HCT116 (cell line): ENCODE data around the gene SORCS2. TPM values are rescaled to one million over a fixed set of nuclear protein-coding genes. Genes with fewer than 3 reads are reported as not detected.

ENCODE experiments used
- ATAC-seq: fragments of 200-7000 bp; cut with Tn5 transposase; 2 replicates; pipeline ENCODE4 v1.9.1; 2020; ENCODE audit warnings: mild to moderate bottlenecking, moderate library complexity
- BruUV-seq: library from RNA; stranded (reverse); fragments of 400-500 nt; replicated peaks from 2 replicates; lab custom pipeline; 2021; lab: Mats Ljungman, UMichigan
- CTCF ChIA-PET: fragments of 300-600 bp; sonication (Branson Sonifier 250); formaldehyde crosslinking; loops from one replicate; lab custom pipeline; 2021; ENCODE audit warnings: antibody characterized with exemption; lab: Charles Lee
- POLR2A ChIA-PET: fragments of 300-600, 350-600 bp; sonication (Branson Sonifier 250); formaldehyde crosslinking; loops from one replicate; lab custom pipeline; 2021; ENCODE audit warnings: antibody characterized with exemption; lab: Charles Lee
- RAD21 ChIA-PET, 2 experiments: fragments of 300-600 bp; sonication (Branson Sonifier 250); formaldehyde crosslinking; loops; one replicate each; lab custom pipeline; 2023; ENCODE audit warnings: low total read pairs in 2 of 2; ENCODE audit not compliant: uncharacterized antibody in 2 of 2, unreplicated experiment in 2 of 2, low non-redundant PET in 1 of 2; lab: Charles Lee
- DNase-seq: peaks from one replicate; pipeline ENCODE4 v3.0.0-alpha.2; 2010; ENCODE audit warnings: low read depth, low spot score
- H2AFZ ChIP-seq: fragments of 200-600 bp; shearing (Covaris generic), sonication (generic); 2 replicates; pipeline ENCODE4 v1.6.1; 2017; ENCODE audit warnings: low read depth, mixed run types, mixed read lengths, antibody characterized with exemption, low read length; ENCODE audit not compliant: poor library complexity, severe bottlenecking
- H3K27ac ChIP-seq: 2 replicates; pipeline ENCODE4 v1.5.1; 2012; ENCODE audit warnings: low read depth, low read length
- H3K27me3 ChIP-seq: fragments of 200-600 bp; sonication (generic); 2 replicates; pipeline ENCODE4 v1.6.1; 2016; ENCODE audit warnings: mixed run types, low read length, mixed read lengths; ENCODE audit not compliant: insufficient read depth
- H3K36me3 ChIP-seq, 2 experiments: fragments of 200-500 bp in 1 of 2; fragments of 200-600 bp in 1 of 2; sonication (Bioruptor generic) in 1 of 2; sonication (generic) in 1 of 2; 2 replicates each; pipeline versions ENCODE4 v1.5.1 to v1.6.1; 2014 to 2016; ENCODE audit warnings: low read length in 2 of 2, inconsistent platforms in 1 of 2, mixed read lengths in 1 of 2, mixed run types in 1 of 2; ENCODE audit not compliant: insufficient read depth in 2 of 2, control insufficient read depth in 1 of 2
- H3K4me1 ChIP-seq, 2 experiments: fragments of 200-600 bp in 1 of 2; sonication (generic) in 1 of 2; 2 replicates each; pipeline versions ENCODE4 v1.5.1 to v1.6.1; 2012 to 2017; ENCODE audit warnings: low read length in 2 of 2, inconsistent platforms in 1 of 2, mild to moderate bottlenecking in 1 of 2, mixed read lengths in 1 of 2, mixed run types in 1 of 2, moderate library complexity in 1 of 2; ENCODE audit not compliant: insufficient read depth in 2 of 2, control insufficient read depth in 1 of 2
- H3K4me2 ChIP-seq: fragments of 200-600 bp; sonication (generic); 2 replicates; pipeline ENCODE4 v1.6.1; 2017; ENCODE audit warnings: mixed run types, low read length, mixed read lengths
- H3K4me3 ChIP-seq, 2 experiments: fragments of 200-600 bp in 1 of 2; sonication (generic) in 1 of 2; replicated peaks in 1 of 2; 2 replicates each; pipeline ENCODE4 v1.5.1; 2011 to 2016; ENCODE audit warnings: low read length in 2 of 2, control low read depth in 1 of 2, low read depth in 1 of 2, mild to moderate bottlenecking in 1 of 2, mixed read lengths in 1 of 2, mixed run types in 1 of 2
- H3K79me2 ChIP-seq: fragments of 200-600 bp; sonication (generic); 2 replicates; pipeline ENCODE4 v1.6.1; 2017; ENCODE audit warnings: mild to moderate bottlenecking, mixed run types, low read length, moderate library complexity, mixed read lengths; ENCODE audit not compliant: insufficient read depth
- H3K9ac ChIP-seq: fragments of 200-600 bp; sonication (generic); 2 replicates; pipeline ENCODE4 v1.6.1; 2016; ENCODE audit warnings: low read length, mixed read lengths
- H3K9me2 ChIP-seq: fragments of 200-600 bp; sonication (generic), shearing (Covaris generic); 2 replicates; pipeline ENCODE4 v1.6.1; 2017; ENCODE audit warnings: mixed run types, mild to moderate bottlenecking, moderate library complexity; ENCODE audit not compliant: insufficient read depth
- H3K9me3 ChIP-seq, 2 experiments: fragments of 200-500 bp in 1 of 2; fragments of 200-600 bp in 1 of 2; sonication (Bioruptor generic) in 1 of 2; sonication (generic) in 1 of 2; 2 replicates each; pipeline ENCODE4 v1.6.1; 2014 to 2017; ENCODE audit warnings: low read length in 2 of 2, mixed read lengths in 2 of 2, inconsistent platforms in 1 of 2, low read depth in 1 of 2, mild to moderate bottlenecking in 1 of 2, mixed run types in 1 of 2, moderate library complexity in 1 of 2; ENCODE audit not compliant: control insufficient read depth in 1 of 2, insufficient read depth in 1 of 2
- H4K20me1 ChIP-seq: fragments of 200-600 bp; sonication (generic), shearing (Covaris generic); 2 replicates; pipeline ENCODE4 v1.6.1; 2017; ENCODE audit warnings: mixed run types, mild to moderate bottlenecking, moderate library complexity; ENCODE audit not compliant: insufficient read depth
- CBX3 ChIP-seq: IDR thresholded peaks from 2 replicates; pipeline ENCODE4 v1.6.1; 2012; ENCODE audit warnings: low read depth
- CEBPB ChIP-seq: IDR thresholded peaks from 2 replicates; pipeline ENCODE4 v1.6.1; 2012; ENCODE audit warnings: low read depth
- CTCF ChIP-seq, 3 experiments: fragments of 200-600 bp in 1 of 3; sonication (generic) in 1 of 3; IDR thresholded peaks in 2 of 3; conservative IDR thresholded peaks in 1 of 3; 2 replicates each; pipeline ENCODE4 v1.5.1; 2012 to 2017; ENCODE audit warnings: low read depth in 2 of 3, low read length in 2 of 3, antibody characterized with exemption in 1 of 3, borderline replicate concordance in 1 of 3, control low read depth in 1 of 3, mild to moderate bottlenecking in 1 of 3, mixed read lengths in 1 of 3, mixed run types in 1 of 3, moderate library complexity in 1 of 3; ENCODE audit not compliant: insufficient read depth in 1 of 3
- EGR1 ChIP-seq: IDR thresholded peaks from 2 replicates; pipeline ENCODE4 v1.6.1; 2012; ENCODE audit warnings: low read depth
- EZH2phosphoT487 ChIP-seq: fragments of 200-600 bp; IDR thresholded peaks from 2 replicates; pipeline ENCODE4 v1.6.1; 2018; ENCODE audit warnings: antibody characterized with exemption, borderline replicate concordance
- FOSL1 ChIP-seq: IDR thresholded peaks from 2 replicates; pipeline ENCODE4 v1.6.1; 2012; ENCODE audit warnings: low read depth
- JUND ChIP-seq: IDR thresholded peaks from 2 replicates; pipeline ENCODE4 v1.6.1; 2012
- POLR2A ChIP-seq: IDR thresholded peaks from 2 replicates; pipeline ENCODE4 v1.7.0; 2011; ENCODE audit warnings: borderline replicate concordance; ENCODE audit not compliant: insufficient read depth, insufficient read length; ENCODE audit errors: extremely low read depth
- POLR2AphosphoS5 ChIP-seq: IDR thresholded peaks from 2 replicates; pipeline ENCODE4 v1.6.1; 2011; ENCODE audit warnings: mild to moderate bottlenecking, low read depth, low read length, moderate library complexity
- SP1 ChIP-seq: IDR thresholded peaks from 2 replicates; pipeline ENCODE4 v1.6.1; 2012; ENCODE audit warnings: low read depth
- TCF7L2 ChIP-seq: IDR thresholded peaks from 2 replicates; pipeline ENCODE4 v1.7.0; 2011; ENCODE audit warnings: borderline replicate concordance, inconsistent platforms; ENCODE audit not compliant: insufficient read depth, insufficient read length; ENCODE audit errors: extremely low read depth
- ZFX ChIP-seq: fragments of 450-650 bp; IDR thresholded peaks from 2 replicates; pipeline ENCODE4 v1.6.1; 2017
- ZNF274 ChIP-seq: fragments of 200-500 bp; sonication (Bioruptor generic); IDR thresholded peaks from 2 replicates; pipeline ENCODE4 v1.6.1; 2014; ENCODE audit warnings: mild to moderate bottlenecking, low read depth, low read length, inconsistent platforms
- intact Hi-C: fragments of 100-400 bp; cut with micrococcal nuclease; formaldehyde crosslinking; loops from 2 replicates; pipeline ENCODE4 v1.10.0; 2022
- total RNA-seq: library from RNA; stranded (reverse); gene quantifications from one replicate; pipeline ENCODE4 v1.2.1, GENCODE V29; 2021; ENCODE audit not compliant: unreplicated experiment

The SORCS2 gene
- total RNA-seq, 1 experiment from 2014 or later: 0.37 TPM

GRCh38 chr4:7206911-7207567 lies 14.7 kb downstream of the SORCS2 start:
- POLR2A ChIA-PET: interaction anchor here (3.0 kb wide), 1 partner anchor 10 kb away, joined by 10 read pairs; no protein-coding TSS in a partner anchor
- no TSS peak for BruUV-seq
- peak; percentile 88 for ATAC-seq
- TF ChIP-seq POLR2A: no peak
- peak; percentile 38; the same call in 1 of the 2 replicates for TF ChIP-seq SP1
- no peak for TF ChIP-seq CEBPB
- peak; percentile 94 for TF ChIP-seq EGR1
- TF ChIP-seq JUND: peak; percentile 51
- 0 out of 2 replicates have a peak, but pooled peaks have one; percentile 22 for TF ChIP-seq POLR2AphosphoS5
- TF ChIP-seq FOSL1: peak; percentile 58; the same call in 1 of the 2 replicates
- Histone ChIP-seq H3K9me3 (no peaks in the 10 kb centered on the region), H3K4me1 (peaks cover 23 to 34% of the 10 kb centered on the region in 2 experiments), H3K4me2 (peak overlapping the region; percentile 80), H2AFZ (peak overlapping the region; percentile 80), H3K9ac (peak overlapping the region; percentile 47), H3K36me3 (no peaks in the 10 kb centered on the region), H3K4me3 (peak overlapping the region in 1 of 2 experiments; percentile 32; a peak in 2 of 4 replicates), H4K20me1 (no peaks in the 10 kb centered on the region), H3K9me2 (no peaks in the 10 kb centered on the region), H3K27ac (peak overlapping the region; percentile 62), H3K27me3 (no peaks in the 10 kb centered on the region), H3K79me2 (no peaks in the 10 kb centered on the region)
- intact Hi-C loops: no loop called here
- no peak for DNase-seq
- RAD21 ChIA-PET: interaction anchor here in 1 of 2 experiments (1.2 kb wide), 1 partner anchor 94 kb away, joined by 3 read pairs; no protein-coding TSS in a partner anchor
- CTCF ChIA-PET: interaction anchor here (0.9 to 2.5 kb wide), 6 partner anchors 10 to 129 kb away, joined by 3 to 17 read pairs (median 8); partner anchors contain the start of gene SORCS2

- Histone ChIP-seq H3K9me2 (no peaks in the 10 kb centered on the region), H3K36me3 (no peaks in the 10 kb centered on the region), H3K4me3 (peak overlapping the region in 1 of 2 experiments; percentile 32; a peak in 2 of 4 replicates), H3K4me1 (peaks cover 23 to 37% of the 10 kb centered on the region in 2 experiments), H3K4me2 (peak overlapping the region; percentile 80), H3K27me3 (no peaks in the 10 kb centered on the region), H2AFZ (no peak overlapping the region), H3K27ac (peak overlapping the region; percentile 62), H3K79me2 (no peaks in the 10 kb centered on the region), H3K9me3 (no peaks in the 10 kb centered on the region), H3K9ac (peak overlapping the region; percentile 47), H4K20me1 (no peaks in the 10 kb centered on the region)
- CTCF ChIA-PET: interaction anchor here (1.6 to 2.5 kb wide), 3 partner anchors 11 to 16 kb away, joined by 10 to 17 read pairs (median 12); partner anchors contain the start of gene SORCS2
- DNase-seq: no peak
- intact Hi-C loops: no loop called here
- no TSS peak for BruUV-seq
- no peak for ATAC-seq
- RAD21 ChIA-PET: no interaction called here
- POLR2A ChIA-PET: interaction anchor here (3.0 kb wide), 1 partner anchor 11 kb away, joined by 10 read pairs; no protein-coding TSS in a partner anchor
- no peak for TF ChIP-seq TCF7L2
- no peak for TF ChIP-seq ZNF274
- TF ChIP-seq CBX3: no peak
- TF ChIP-seq EZH2phosphoT487: no peak
- no peak for TF ChIP-seq CTCF (IDR thresholded peaks at IDR 0.05 in 2 of 3, conservative IDR thresholded peaks at IDR 0.05 in 1 of 3; ENCODE audit: borderline replicate concordance in 1 of 3, insufficient read depth in 1 of 3, low read depth in 2 of 3, low read length in 2 of 3)
- no peak for TF ChIP-seq ZFX
Observed at GRCh38 chr4:7207628-7208231, 15.4 kb downstream of the SORCS2 start.
